HG02623 (cell line): ENCODE data around the gene RNF125.
A peak's percentile ranks its signal among the peaks of the same experiment; 100 is the strongest.
"Not testable (repeated sequence)": the region's sequence is repeated elsewhere in the genome, so short reads cannot be mapped to it uniquely, and the experiment has no call there.

Experiments
- ATAC-seq: cut with Tn5 transposase; IDR thresholded peaks from one replicate; pipeline ENCODE4 v1.9.1; 2021; ENCODE audit warnings: moderate library complexity; ENCODE audit not compliant: unreplicated experiment

The RNF125 gene

DNA sequence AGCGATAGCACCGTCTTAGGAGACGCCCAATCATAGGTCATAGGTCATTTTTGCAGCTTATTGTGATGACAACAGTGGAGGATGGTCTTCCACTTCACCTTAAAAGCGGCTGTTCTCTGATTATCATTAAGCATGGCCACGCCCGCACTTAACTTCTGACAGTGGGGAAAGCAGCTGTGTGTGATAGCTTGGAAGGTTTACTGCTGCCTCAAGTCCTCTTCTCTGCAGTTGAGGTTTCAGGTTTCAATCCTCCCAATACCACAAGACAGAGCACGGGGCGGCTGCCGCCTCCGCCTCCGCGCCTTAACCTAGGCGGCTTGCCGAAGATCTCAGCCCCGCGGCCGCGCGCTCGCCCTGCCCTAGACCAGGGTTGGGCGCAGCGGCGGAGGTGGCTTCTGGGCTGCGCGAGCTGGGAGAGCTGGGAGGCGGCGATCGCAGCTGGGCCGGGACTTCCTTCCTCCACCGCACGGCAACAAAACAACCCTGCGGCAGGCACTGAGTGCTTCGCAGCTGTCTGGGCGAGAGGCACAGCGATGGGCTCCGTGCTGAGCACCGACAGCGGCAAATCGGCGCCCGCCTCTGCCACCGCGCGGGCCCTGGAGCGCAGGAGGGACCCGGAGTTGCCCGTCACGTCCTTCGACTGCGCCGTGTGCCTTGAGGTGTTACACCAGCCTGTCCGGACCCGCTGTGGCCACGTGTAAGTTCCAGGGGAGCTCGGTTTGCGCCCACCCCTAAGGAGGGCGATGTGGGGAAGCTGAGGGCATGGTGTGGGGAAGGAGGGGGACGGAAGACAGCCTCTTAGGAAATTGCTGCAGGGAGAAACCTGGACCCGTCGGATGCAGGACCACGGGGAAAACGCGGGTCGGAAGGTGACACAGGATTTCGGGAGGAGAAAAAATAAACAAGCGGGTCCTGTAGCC is at the start of gene RNF125:
Gene RNF125, plus strand, starts transcription at position 495 of the 920 bp plus-strand sequence. Its CDS starts 39 bp downstream, at position 534.
- ATAC-seq: peak; percentile 88

DNA sequence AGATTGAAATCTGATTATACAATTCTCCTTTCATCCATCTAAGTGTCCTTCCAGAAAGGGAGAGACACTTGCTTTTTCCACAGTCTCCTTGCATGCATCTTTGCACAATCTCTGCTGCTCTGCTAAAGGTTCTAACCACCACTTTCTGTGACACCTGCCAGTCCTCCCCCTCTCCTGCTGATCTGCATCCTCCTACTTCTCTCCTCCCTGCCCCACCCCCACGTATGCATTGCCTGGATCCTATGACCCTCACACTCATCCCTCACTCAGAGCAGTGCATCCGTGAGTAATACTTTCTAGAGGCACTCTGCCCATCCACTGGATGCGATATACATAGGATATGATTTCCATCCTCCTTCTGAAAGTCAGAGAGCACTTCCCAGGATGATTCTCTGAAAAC is 48.0 kb upstream of the RNF125 start:
- ATAC-seq: no peak

- ATAC-seq: no peak
These were observed 44.6 kb upstream of the RNF125 start for GRCh38 chr18:31973929-31974546.

- no peak for ATAC-seq
These were observed 42.4 kb upstream of the RNF125 start for GRCh38 chr18:31976242-31976641.

GRCh38 chr18:31977270-31977872 is 41.3 kb upstream of the RNF125 start:
- no peak for ATAC-seq

- ATAC-seq: no peak
These were observed 40.0 kb upstream of the RNF125 start for GRCh38 chr18:31978616-31979015.

DNA sequence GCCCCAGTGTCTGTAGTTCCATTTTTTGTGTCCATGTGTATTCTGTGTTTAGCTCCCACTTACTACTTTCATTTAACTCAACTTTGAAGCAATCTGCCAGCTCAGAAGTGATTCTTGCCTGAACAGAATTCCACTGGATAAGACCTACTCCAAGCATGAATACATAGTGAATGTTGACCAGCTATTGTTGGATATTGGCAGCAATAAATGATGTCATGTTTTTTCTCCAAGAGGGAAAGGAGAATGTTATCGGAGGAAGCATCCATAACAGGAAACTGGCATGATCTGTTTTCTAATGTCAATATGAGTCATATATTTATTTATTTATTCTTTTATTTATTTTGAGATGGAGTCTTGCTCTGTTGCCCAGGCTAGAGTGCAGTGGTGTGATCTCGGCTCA is 38.9 kb upstream of the RNF125 start:
- ATAC-seq: no peak

DNA sequence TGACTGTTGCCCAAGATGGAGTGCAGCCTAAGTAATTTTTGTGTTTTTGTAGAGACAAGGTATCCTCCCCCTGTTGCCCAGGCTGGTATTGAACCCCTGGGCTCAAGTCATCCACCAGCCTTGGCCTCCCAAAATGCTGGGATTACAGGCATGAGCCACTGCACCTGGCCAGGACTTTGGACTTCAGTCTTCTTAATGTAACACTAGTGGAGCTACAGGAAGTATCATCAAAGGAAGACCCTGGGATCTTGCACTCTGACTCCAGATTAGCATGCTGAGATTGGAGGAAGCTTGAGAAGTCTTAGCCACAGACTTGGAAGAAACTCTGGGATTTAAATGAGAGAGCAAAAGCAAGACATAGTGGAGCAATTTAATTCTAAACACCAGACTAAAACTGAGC is 37.8 kb upstream of the RNF125 start:
- no peak for ATAC-seq

DNA sequence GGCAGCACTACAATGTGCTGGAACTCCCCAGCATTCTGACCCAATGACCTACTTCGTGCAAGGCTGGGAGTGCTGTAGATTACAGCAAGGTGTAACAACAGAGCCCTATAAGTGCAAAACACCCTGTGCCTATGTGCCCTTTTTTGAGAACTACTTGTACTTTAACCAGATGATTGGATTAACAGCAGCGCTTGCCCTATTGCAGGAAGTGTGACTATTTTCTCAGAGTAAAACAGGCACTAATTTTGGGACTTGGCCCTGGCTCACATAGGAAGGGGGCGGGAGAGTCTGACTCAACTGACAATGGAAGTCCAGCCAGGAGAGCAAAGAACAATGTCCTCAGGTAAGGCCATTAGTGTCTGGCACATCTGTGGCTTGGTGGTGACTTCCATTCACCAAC is 35.6 kb upstream of the RNF125 start:
- ATAC-seq: no peak

GRCh38 chr18:31983976-31984375 is 34.6 kb upstream of the RNF125 start:
- no peak for ATAC-seq

DNA sequence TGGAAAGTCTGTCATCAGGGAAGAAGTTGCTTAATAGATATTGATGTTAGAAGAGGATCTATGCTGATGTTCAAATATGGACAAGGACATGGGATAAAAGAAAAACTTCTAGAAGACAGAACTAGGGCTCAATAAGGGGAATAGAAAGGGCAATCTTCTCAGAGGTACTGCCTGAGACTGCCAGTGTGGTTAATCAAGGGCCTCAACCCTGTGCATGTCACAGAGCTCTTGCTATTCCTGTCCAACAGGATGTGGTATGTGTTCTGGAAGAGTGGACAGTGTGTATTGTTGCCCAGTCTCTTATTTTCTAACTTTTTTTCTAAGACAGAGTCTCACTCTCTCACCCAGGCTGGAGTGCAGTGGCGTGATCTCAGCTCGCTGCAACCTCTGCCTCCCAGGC is 27.8 kb upstream of the RNF125 start:
- ATAC-seq: peak; percentile 100

DNA sequence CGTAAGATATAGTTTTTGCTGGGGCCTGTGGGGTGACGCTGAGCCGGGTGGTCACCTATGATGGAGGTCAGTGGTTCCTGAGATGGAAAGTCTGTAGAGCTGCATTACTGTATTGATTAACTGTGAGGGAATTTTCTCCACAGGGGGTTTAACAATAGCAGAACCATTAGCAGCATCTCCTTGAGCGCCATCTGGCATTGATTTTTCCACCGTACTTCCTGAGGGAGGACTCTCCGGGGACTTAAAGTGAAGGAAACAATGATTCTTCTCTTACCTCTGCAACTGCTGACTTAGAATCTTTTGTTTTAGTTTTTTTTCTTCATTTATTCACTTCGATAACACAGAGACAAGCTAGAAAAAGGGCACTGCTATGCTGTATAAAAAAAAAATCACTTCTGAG is 22.6 kb upstream of the RNF125 start:
- no peak for ATAC-seq

DNA sequence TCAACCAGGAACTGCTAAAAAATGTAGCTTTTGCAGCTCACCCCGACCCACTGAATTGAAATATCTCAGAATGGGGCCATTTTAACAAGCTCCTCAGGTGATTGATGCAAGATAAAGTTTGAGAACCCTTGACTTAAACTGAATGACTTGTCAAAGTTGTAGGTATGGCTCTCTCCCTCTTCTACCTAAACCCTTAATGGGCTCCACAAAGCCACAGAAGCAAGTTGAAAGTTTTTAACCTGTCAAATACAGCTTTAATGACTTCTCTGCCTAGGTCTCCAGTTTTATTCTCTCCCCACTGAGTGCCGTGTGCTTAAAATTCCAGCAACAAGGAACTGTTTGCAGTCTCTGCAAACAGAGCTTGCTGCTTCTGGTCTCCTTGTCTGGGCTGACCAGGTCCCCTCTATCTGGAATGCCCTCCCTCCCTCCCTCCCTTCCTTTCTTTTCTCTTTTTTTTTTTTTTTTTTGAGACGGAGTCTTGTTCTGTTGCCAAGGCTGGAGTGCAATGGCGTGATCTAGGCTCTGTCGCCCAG is 19.7 kb upstream of the RNF125 start:
- ATAC-seq: no peak

DNA sequence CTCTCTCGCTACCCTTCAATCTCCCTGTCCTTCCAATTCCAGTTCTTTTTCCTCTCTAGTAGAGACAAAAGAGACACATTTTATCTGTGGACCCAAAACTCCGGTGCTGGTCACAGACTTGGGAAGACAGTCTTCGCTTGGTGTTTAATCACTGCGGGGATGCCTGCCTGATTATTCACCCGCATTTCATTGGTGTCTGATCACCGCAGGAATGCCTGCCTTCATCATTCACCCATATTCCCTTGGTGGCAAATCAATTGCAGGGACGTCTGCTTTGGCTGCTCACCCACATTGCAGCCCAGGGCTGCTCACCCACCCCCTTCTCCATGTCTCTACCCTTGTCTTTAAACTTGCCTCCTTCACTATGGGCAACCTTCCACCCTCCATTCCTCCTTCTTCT is 17.5 kb upstream of the RNF125 start:
- ATAC-seq: not testable (repeated sequence)

DNA sequence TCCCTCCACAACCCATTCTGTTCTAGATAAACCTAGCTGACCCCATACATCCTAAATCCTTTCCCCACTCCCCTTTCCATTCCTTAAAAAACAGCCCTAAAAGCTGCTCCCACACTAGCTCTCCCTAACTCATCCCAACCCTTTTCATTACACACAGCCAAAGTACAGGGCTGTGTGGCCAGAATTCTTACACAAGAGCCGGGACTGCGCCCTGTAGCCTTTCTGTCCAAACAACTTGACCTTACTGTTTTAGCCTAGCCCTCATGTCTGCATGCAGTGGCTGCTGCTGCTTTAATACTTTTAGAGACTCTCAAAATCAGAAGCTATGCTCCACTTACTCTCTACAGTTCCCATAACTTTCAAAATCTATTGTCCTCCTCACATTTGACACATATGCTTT is 14.8 kb upstream of the RNF125 start:
- ATAC-seq: not testable (repeated sequence)

GRCh38 chr18:32010124-32010721 is 8.4 kb upstream of the RNF125 start:
- no peak for ATAC-seq

DNA sequence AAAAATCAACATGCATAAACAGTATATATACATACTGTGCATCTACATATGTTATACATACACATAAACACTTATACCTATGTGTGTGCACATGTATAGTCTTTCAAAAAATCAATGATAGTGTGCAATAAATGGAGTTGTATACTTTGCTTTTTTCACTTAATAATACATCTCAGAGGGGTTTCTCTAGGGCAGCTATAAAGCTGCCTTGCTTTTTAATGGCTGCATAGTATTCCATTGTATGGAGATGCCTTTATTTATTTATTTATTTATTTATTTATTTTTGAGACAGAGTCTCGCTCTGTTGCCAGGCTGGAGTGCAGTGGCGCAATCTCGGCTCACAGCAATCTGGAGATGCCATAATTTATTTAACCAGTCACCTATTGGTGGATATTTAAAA is 7.4 kb upstream of the RNF125 start:
- no peak for ATAC-seq

DNA sequence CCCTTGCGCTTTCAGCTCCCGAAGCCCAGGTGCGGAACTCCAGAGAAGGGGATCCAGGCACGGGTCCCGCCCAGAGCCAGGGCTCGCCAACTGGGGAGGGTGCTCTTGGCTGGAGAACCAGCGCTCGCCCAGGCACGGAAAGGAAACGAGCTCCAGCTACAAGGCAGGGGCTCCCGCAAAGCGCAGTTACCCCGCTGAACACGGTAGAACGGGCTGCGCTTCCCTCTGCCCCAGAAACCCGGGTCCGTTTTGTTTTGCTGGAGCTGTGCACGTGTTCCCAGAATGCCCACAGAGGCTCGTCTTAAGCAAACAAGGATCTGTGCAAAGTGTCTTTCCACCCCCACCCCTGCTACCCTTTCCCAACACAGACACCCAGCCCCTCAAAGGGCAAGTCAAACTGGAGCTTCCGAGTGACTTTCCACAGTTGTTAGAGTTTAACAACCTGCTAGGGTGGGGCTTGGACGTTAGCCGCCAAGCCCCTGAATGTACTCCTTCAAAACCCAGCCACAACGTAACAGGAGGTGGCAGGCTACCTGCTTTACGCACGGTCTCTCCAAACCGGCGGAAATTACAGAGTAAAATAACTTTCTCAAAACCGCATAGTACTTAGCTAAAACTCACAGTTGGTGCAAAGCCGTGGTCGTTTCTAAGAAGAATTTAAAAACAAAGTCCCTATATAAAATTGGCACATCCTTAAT is 775 bp downstream of the RNF125 start:
- ATAC-seq: no peak

- ATAC-seq: not testable (repeated sequence)
These were observed 1.5 kb downstream of the RNF125 start for GRCh38 chr18:32019949-32020625.
